Stomach (tissue), 9 donors: ENCODE measurements around the gene DNAH10. TPM values are rescaled to one million over a fixed set of nuclear protein-coding genes. Genes with fewer than 3 reads are reported as not detected.

Source experiments
- DNase-seq, 2 donors: peaks; one replicate each; pipeline versions ENCODE4 v3.0.0 to v3.0.0-alpha.2; 2013 to 2019
- H3K27ac ChIP-seq, 5 donors: fragments of 200-600 bp in 4 of 5; sonication (generic) in 4 of 5; one replicate each; pipeline ENCODE4 v1.5.1; 2013 to 2019; ENCODE audit warnings: mild to moderate bottlenecking in 1 of 5, moderate library complexity in 1 of 5
- H3K27me3 ChIP-seq, 3 donors: fragments of 200-600 bp; sonication (generic); one replicate each; pipeline ENCODE4 v1.5.1; 2017 to 2019; ENCODE audit warnings: mixed run types in 1 of 3
- H3K36me3 ChIP-seq, 4 donors: fragments of 200-600 bp; sonication (generic); 1 replicate in 3 of 4; 2 replicates in 1 of 4; pipeline ENCODE4 v1.5.1; 2016 to 2019
- H3K4me1 ChIP-seq, 4 donors: fragments of 200-600 bp; sonication (generic); one replicate each; pipeline ENCODE4 v1.5.1; 2016 to 2019
- H3K4me3 ChIP-seq, 4 donors: fragments of 200-600 bp; sonication (generic) in 3 of 4; one replicate each; pipeline ENCODE4 v1.5.1; 2016 to 2019; ENCODE audit warnings: mild to moderate bottlenecking in 1 of 4
- H3K9me3 ChIP-seq, 4 donors: fragments of 200-600 bp; sonication (generic); one replicate each; pipeline ENCODE4 v1.5.1; 2016 to 2019
- CTCF ChIP-seq, 7 experiments: fragments of 450-650 bp in 4 of 7; fragments of 200-600 bp in 3 of 7; sonication (generic) in 3 of 7; IDR thresholded peaks; one replicate each; pipeline ENCODE4 v1.5.1; 2016 to 2019; ENCODE audit warnings: antibody characterized with exemption in 7 of 7, control low read depth in 2 of 7, mild to moderate bottlenecking in 1 of 7
- EP300 ChIP-seq: sonication (generic); formaldehyde crosslinking; IDR thresholded peaks from one replicate; pipeline ENCODE4 v1.6.1; 2017; ENCODE audit warnings: antibody characterized with exemption
- POLR2A ChIP-seq, 4 donors: fragments of 450-650 bp; IDR thresholded peaks; one replicate each; pipeline ENCODE4 v1.6.1; 2016; ENCODE audit warnings: antibody characterized with exemption in 4 of 4, control low read depth in 2 of 4, mild to moderate bottlenecking in 1 of 4, moderate library complexity in 1 of 4
- POLR2AphosphoS5 ChIP-seq, 3 donors: sonication (generic); formaldehyde crosslinking; IDR thresholded peaks; one replicate each; pipeline ENCODE4 v1.6.1; 2016; ENCODE audit warnings: antibody characterized with exemption in 3 of 3
- WGBS, 5 donors: extraction: QIAGEN DNeasy Blood & Tissue Kit in 3 of 5; methylation state at CpG; one replicate each; pipeline versions ENCODE4 v1.1.5 to v1.1.7; 2013 to 2018; 5-methylcytosine and 5-hydroxymethylcytosine counted together
- intact Hi-C: fragments of 100-400 bp; cut with DNase I; formaldehyde crosslinking; loops from one replicate; pipeline ENCODE4 v1.15.1; 2023; ENCODE audit warnings: low total_unique reads
- polyA plus RNA-seq, 3 donors: library from polyadenylated mRNA; stranded (reverse); fragments of 200-250 nt; gene quantifications; one replicate each; pipeline ENCODE4 v1.2.3, GENCODE V29; 2013
- total RNA-seq, 5 donors: library from RNA; depleted of rRNA; stranded (reverse); fragments of >200 nt; gene quantifications; one replicate each; pipeline versions ENCODE4 v1.1.0 to v1.2.3, GENCODE V29; 2014 to 2016
- donor health status: healthy with polysubstance abuse.
- donor health status: Bipolar disorder and iron deficiency.
- donor health status: healthy.

Gene DNAH10
- total and polyA plus RNA-seq, 8 donors, result under 0.01 to 0.92 (median 0.15) TPM; not detected in 3

GRCh38 chr12:123879101-123879500 lies 117.0 kb downstream of the DNAH10 start:
- intact Hi-C loops, result no loop called here
- WGBS, 5 donors, result 58 to 70% (median 68%) methylated on average over 11 of the region's 11 CpGs
- no peak for TF ChIP-seq POLR2A (IDR thresholded peaks at IDR 0.05)
- no peak for TF ChIP-seq EP300
- TF ChIP-seq POLR2AphosphoS5 (IDR thresholded peaks at IDR 0.05), result no peak
- no peak for TF ChIP-seq CTCF (IDR thresholded peaks at IDR 0.05)
- Histone ChIP-seq H3K27ac (no peak overlapping the region), H3K4me3 (no peak overlapping the region), H3K36me3 (no peaks in the 10 kb centered on the region), H3K27me3 (peaks cover 0 to 18% (median 6%) of the 10 kb centered on the region in 3 donors), H3K4me1 (no peaks in the 10 kb centered on the region), H3K9me3 (peaks cover 0 to 2% (median 0%) of the 10 kb centered on the region in 4 donors)
- DNase-seq, result no peak

- TF ChIP-seq POLR2AphosphoS5 (IDR thresholded peaks at IDR 0.05), result no peak
- TF ChIP-seq POLR2A (IDR thresholded peaks at IDR 0.05), result no peak
- TF ChIP-seq CTCF (IDR thresholded peaks at IDR 0.05), result no peak
- no peak for DNase-seq
- Histone ChIP-seq H3K4me1 (no peaks in the 10 kb centered on the region), H3K36me3 (no peaks in the 10 kb centered on the region), H3K27me3 (peaks cover 0 to 24% (median 11%) of the 10 kb centered on the region in 3 donors), H3K9me3 (peaks cover 0 to 8% (median 3%) of the 10 kb centered on the region in 4 donors), H3K27ac (no peak overlapping the region), H3K4me3 (no peak overlapping the region)
- 82 to 90% (median 88%) methylated on average over 13 to 14 of the region's 14 CpGs for WGBS, 5 donors
- intact Hi-C loops, result no loop called here
Observed at GRCh38 chr12:123879691-123880090, 117.6 kb downstream of the DNAH10 start.

- Histone ChIP-seq H3K36me3 (no peaks in the 10 kb centered on the region), H3K4me3 (no peak overlapping the region), H3K4me1 (no peaks in the 10 kb centered on the region), H3K9me3 (peaks cover 0 to 9% (median 3%) of the 10 kb centered on the region in 4 donors), H3K27ac (no peak overlapping the region), H3K27me3 (peaks cover 0 to 39% (median 17%) of the 10 kb centered on the region in 3 donors)
- WGBS, 5 donors, result 75 to 82% (median 78%) methylated on average over 8 of the region's 8 CpGs
- no peak for TF ChIP-seq CTCF (IDR thresholded peaks at IDR 0.05)
- no peak for TF ChIP-seq POLR2A (IDR thresholded peaks at IDR 0.05)
- TF ChIP-seq POLR2AphosphoS5 (IDR thresholded peaks at IDR 0.05), result no peak
- no peak for DNase-seq
- intact Hi-C loops, result no loop called here
Observed at GRCh38 chr12:123882161-123882705, 120.1 kb downstream of the DNAH10 start.

GRCh38 chr12:123886258-123886657 lies 124.2 kb downstream of the DNAH10 start:
- 78 to 87% (median 84%) methylated on average over 13 of the region's 13 CpGs for WGBS, 5 donors

More at GRCh38 chr12:123886258-123886657, 124.2 kb downstream of the DNAH10 start:
- Histone ChIP-seq H3K36me3 (no peaks in the 10 kb centered on the region), H3K27ac (no peak overlapping the region), H3K4me3 (no peak overlapping the region), H3K4me1 (no peaks in the 10 kb centered on the region), H3K9me3 (peaks cover 0 to 9% (median 3%) of the 10 kb centered on the region in 4 donors), H3K27me3 (peaks cover 0 to 64% (median 18%) of the 10 kb centered on the region in 3 donors)
- DNase-seq, result no peak
- intact Hi-C loops, result no loop called here
- no peak for TF ChIP-seq CTCF (IDR thresholded peaks at IDR 0.05)
